HCT116 (cell line): ENCODE results near the gene HSF4.

Experiments used
- CEBPB ChIP-seq: IDR thresholded peaks from 2 replicates; pipeline ENCODE4 v1.6.1; 2012; ENCODE audit warnings: low read depth
- EGR1 ChIP-seq: IDR thresholded peaks from 2 replicates; pipeline ENCODE4 v1.6.1; 2012; ENCODE audit warnings: low read depth
- ELF1 ChIP-seq: IDR thresholded peaks from 2 replicates; pipeline ENCODE4 v1.6.1; 2012; ENCODE audit warnings: low read depth, borderline replicate concordance
- EZH2 ChIP-seq: fragments of 200-600 bp; sonication (generic); IDR thresholded peaks from 2 replicates; pipeline ENCODE4 v1.6.1; 2017; ENCODE audit warnings: antibody characterized with exemption, mixed run types
- EZH2phosphoT487 ChIP-seq: fragments of 200-600 bp; IDR thresholded peaks from 2 replicates; pipeline ENCODE4 v1.6.1; 2018; ENCODE audit warnings: antibody characterized with exemption, borderline replicate concordance
- FOSL1 ChIP-seq: IDR thresholded peaks from 2 replicates; pipeline ENCODE4 v1.6.1; 2012; ENCODE audit warnings: low read depth
- POLR2A ChIP-seq: IDR thresholded peaks from 2 replicates; pipeline ENCODE4 v1.7.0; 2011; ENCODE audit warnings: borderline replicate concordance; ENCODE audit not compliant: insufficient read depth, insufficient read length; ENCODE audit errors: extremely low read depth
- RAD21 ChIP-seq: IDR thresholded peaks from 2 replicates; pipeline ENCODE4 v1.6.1; 2012; ENCODE audit warnings: low read depth, mild to moderate bottlenecking
- YY1 ChIP-seq: IDR thresholded peaks from 2 replicates; pipeline ENCODE4 v1.6.1; 2011; ENCODE audit warnings: low read length, low read depth, moderate library complexity, mild to moderate bottlenecking; ENCODE audit not compliant: insufficient replicate concordance; ENCODE audit errors: extremely low read depth
- TF ChIP-seq, protein P1 (sequence below), 3 experiments: fragments of 200-600 bp in 1 of 3; sonication (generic) in 1 of 3; IDR thresholded peaks in 2 of 3; conservative IDR thresholded peaks in 1 of 3; 2 replicates each; pipeline ENCODE4 v1.5.1; 2012 to 2017; ENCODE audit warnings: low read depth in 2 of 3, low read length in 2 of 3, antibody characterized with exemption in 1 of 3, borderline replicate concordance in 1 of 3, control low read depth in 1 of 3, mild to moderate bottlenecking in 1 of 3, mixed read lengths in 1 of 3, mixed run types in 1 of 3, moderate library complexity in 1 of 3; ENCODE audit not compliant: insufficient read depth in 1 of 3
- TF ChIP-seq, protein P2 (sequence below): IDR thresholded peaks from 2 replicates; pipeline ENCODE4 v1.6.1; 2012
- TF ChIP-seq, protein P3 (sequence below): IDR thresholded peaks from 2 replicates; pipeline ENCODE4 v1.6.1; 2012; ENCODE audit warnings: low read depth

DNA sequence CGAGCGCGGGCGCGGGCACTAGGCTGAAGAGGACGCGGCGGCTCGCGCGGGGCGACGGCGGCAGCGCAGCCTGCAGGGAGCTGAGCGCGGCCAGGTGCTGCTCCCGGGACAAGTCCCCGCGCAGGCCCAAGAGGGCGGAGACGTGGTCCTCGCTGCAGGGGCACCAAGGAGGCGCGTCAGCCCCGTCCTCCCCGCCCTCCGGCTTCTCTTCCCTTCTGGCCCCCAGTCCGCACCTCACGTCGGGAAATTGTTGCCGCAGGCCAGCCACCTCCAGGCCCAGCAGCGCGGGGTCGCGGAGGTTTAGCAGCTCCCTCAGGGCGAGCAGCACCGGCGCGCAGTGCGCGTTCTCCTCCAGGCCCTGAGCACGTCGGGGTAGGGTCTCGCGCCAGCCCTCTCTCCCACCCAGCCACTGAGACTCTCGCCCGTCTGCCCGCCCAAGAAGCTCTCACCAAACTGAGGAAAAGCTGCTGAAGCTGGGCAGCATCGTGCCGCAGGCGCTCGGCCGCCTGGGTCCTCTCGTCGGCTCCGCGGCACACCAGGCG, 20.0 kb downstream of the HSF4 start:
- TF ChIP-seq, protein P1, sequence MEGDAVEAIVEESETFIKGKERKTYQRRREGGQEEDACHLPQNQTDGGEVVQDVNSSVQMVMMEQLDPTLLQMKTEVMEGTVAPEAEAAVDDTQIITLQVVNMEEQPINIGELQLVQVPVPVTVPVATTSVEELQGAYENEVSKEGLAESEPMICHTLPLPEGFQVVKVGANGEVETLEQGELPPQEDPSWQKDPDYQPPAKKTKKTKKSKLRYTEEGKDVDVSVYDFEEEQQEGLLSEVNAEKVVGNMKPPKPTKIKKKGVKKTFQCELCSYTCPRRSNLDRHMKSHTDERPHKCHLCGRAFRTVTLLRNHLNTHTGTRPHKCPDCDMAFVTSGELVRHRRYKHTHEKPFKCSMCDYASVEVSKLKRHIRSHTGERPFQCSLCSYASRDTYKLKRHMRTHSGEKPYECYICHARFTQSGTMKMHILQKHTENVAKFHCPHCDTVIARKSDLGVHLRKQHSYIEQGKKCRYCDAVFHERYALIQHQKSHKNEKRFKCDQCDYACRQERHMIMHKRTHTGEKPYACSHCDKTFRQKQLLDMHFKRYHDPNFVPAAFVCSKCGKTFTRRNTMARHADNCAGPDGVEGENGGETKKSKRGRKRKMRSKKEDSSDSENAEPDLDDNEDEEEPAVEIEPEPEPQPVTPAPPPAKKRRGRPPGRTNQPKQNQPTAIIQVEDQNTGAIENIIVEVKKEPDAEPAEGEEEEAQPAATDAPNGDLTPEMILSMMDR (IDR thresholded peaks at IDR 0.05 in 2 of 3, conservative IDR thresholded peaks at IDR 0.05 in 1 of 3; ENCODE audit: borderline replicate concordance in 1 of 3, insufficient read depth in 1 of 3, low read depth in 2 of 3, low read length in 2 of 3): no peak
- no peak for TF ChIP-seq FOSL1
- no peak for TF ChIP-seq EZH2
- TF ChIP-seq EGR1: no peak
- TF ChIP-seq, protein P2, sequence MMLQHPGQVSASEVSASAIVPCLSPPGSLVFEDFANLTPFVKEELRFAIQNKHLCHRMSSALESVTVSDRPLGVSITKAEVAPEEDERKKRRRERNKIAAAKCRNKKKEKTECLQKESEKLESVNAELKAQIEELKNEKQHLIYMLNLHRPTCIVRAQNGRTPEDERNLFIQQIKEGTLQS: no peak
- no peak for TF ChIP-seq YY1
- no peak for TF ChIP-seq RAD21
- no peak for TF ChIP-seq ELF1
- TF ChIP-seq, protein P3, sequence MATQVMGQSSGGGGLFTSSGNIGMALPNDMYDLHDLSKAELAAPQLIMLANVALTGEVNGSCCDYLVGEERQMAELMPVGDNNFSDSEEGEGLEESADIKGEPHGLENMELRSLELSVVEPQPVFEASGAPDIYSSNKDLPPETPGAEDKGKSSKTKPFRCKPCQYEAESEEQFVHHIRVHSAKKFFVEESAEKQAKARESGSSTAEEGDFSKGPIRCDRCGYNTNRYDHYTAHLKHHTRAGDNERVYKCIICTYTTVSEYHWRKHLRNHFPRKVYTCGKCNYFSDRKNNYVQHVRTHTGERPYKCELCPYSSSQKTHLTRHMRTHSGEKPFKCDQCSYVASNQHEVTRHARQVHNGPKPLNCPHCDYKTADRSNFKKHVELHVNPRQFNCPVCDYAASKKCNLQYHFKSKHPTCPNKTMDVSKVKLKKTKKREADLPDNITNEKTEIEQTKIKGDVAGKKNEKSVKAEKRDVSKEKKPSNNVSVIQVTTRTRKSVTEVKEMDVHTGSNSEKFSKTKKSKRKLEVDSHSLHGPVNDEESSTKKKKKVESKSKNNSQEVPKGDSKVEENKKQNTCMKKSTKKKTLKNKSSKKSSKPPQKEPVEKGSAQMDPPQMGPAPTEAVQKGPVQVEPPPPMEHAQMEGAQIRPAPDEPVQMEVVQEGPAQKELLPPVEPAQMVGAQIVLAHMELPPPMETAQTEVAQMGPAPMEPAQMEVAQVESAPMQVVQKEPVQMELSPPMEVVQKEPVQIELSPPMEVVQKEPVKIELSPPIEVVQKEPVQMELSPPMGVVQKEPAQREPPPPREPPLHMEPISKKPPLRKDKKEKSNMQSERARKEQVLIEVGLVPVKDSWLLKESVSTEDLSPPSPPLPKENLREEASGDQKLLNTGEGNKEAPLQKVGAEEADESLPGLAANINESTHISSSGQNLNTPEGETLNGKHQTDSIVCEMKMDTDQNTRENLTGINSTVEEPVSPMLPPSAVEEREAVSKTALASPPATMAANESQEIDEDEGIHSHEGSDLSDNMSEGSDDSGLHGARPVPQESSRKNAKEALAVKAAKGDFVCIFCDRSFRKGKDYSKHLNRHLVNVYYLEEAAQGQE: no peak
- no peak for TF ChIP-seq EZH2phosphoT487
- no peak for TF ChIP-seq CEBPB
- no peak for TF ChIP-seq POLR2A
